ENCODE data around the gene USP3. TPM values are rescaled to one million over a fixed set of nuclear protein-coding genes. Genes with fewer than 3 reads are reported as not detected.

The USP3 gene
- total and polyA plus RNA-seq, 2 of the 13 experiments (the other 11 are each of a cell fraction or from before 2014, with no cell fraction given): 14.3 to 61.2 TPM

GRCh38 chr15:63473999-63474809 lies 30.2 kb upstream of the USP3 start (continued):
- TF ChIP-seq RNF219 (CRISPR knock-in tag; IDR thresholded peaks at IDR 0.05) (no peak), UBTF (CRISPR knock-in tag; IDR thresholded peaks at IDR 0.05) (no peak), HMGA1 (CRISPR knock-in tag; conservative IDR thresholded peaks at IDR 0.05) (no peak), THYN1 (CRISPR knock-in tag; IDR thresholded peaks at IDR 0.05; ENCODE audit: borderline replicate concordance, low read depth) (0 out of 2 replicates have a peak, but pooled peaks have one; percentile 17), KDM2A (CRISPR knock-in tag; IDR thresholded peaks at IDR 0.05; ENCODE audit: borderline replicate concordance, low read depth) (no peak), HMG20B (CRISPR knock-in tag; conservative IDR thresholded peaks at IDR 0.05) (peak; percentile 85), ZNF598 (CRISPR knock-in tag; IDR thresholded peaks at IDR 0.05; ENCODE audit: borderline replicate concordance) (no peak), NFE2L1 (CRISPR knock-in tag; IDR thresholded peaks at IDR 0.05; ENCODE audit: borderline replicate concordance) (no peak), CREB1 (IDR thresholded peaks at IDR 0.05) (peak; percentile 49), CREB1 (CRISPR knock-in tag; IDR thresholded peaks at IDR 0.05) (peak; percentile 83), IRX3 (CRISPR knock-in tag; IDR thresholded peaks at IDR 0.05; ENCODE audit: borderline replicate concordance, low read depth) (0 out of 2 replicates have a peak, but pooled peaks have one; percentile 59), HINFP (CRISPR knock-in tag; IDR thresholded peaks at IDR 0.05; ENCODE audit: low read depth) (no peak), PRMT3 (CRISPR knock-in tag; IDR thresholded peaks at IDR 0.05; ENCODE audit: borderline replicate concordance, low read depth) (no peak), ZFP1 (CRISPR knock-in tag; IDR thresholded peaks at IDR 0.05) (peak; percentile 39; the same call in 1 of the 2 replicates), TGIF2 (CRISPR knock-in tag; IDR thresholded peaks at IDR 0.05) (peak; percentile 78), PAX8 (CRISPR knock-in tag; IDR thresholded peaks at IDR 0.05; ENCODE audit: borderline replicate concordance) (no peak), ZXDC (CRISPR knock-in tag; IDR thresholded peaks at IDR 0.05) (no peak), SAFB2 (CRISPR knock-in tag; IDR thresholded peaks at IDR 0.05; ENCODE audit: borderline replicate concordance, low read depth) (no peak; the same call in 1 of the 2 replicates), FOXM1 (CRISPR knock-in tag; IDR thresholded peaks at IDR 0.05) (no peak), BRD4 (CRISPR knock-in tag; IDR thresholded peaks at IDR 0.05) (no peak), NR3C1 (CRISPR knock-in tag; IDR thresholded peaks at IDR 0.05) (no peak)

All from HepG2 (cell line).